Measurements from ENCODE around the gene CRACR2B. TPM values are rescaled to one million over a fixed set of nuclear protein-coding genes. Genes with fewer than 3 reads are reported as not detected.

CRACR2B gene
- total RNA-seq, 4 donors from 2014 or later: 3.3 to 4.5 (median 4.0) TPM

- Histone ChIP-seq H3K9me3 (no peaks in the 10 kb centered on the region), H3K36me3 (peaks cover 0 to 8% of the 10 kb centered on the region in 2 donors), H3K27me3 (no peaks in the 10 kb centered on the region), H3K4me3 (no peak overlapping the region), H3K4me1 (peaks cover 0 to 5% of the 10 kb centered on the region in 2 donors), H3K27ac (no peak overlapping the region)
- TF ChIP-seq POLR2A (IDR thresholded peaks at IDR 0.05): no peak
- TF ChIP-seq, protein P1, sequence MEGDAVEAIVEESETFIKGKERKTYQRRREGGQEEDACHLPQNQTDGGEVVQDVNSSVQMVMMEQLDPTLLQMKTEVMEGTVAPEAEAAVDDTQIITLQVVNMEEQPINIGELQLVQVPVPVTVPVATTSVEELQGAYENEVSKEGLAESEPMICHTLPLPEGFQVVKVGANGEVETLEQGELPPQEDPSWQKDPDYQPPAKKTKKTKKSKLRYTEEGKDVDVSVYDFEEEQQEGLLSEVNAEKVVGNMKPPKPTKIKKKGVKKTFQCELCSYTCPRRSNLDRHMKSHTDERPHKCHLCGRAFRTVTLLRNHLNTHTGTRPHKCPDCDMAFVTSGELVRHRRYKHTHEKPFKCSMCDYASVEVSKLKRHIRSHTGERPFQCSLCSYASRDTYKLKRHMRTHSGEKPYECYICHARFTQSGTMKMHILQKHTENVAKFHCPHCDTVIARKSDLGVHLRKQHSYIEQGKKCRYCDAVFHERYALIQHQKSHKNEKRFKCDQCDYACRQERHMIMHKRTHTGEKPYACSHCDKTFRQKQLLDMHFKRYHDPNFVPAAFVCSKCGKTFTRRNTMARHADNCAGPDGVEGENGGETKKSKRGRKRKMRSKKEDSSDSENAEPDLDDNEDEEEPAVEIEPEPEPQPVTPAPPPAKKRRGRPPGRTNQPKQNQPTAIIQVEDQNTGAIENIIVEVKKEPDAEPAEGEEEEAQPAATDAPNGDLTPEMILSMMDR (IDR thresholded peaks at IDR 0.05 in 4 of 5, conservative IDR thresholded peaks at IDR 0.05 in 1 of 5): no peak
- in situ Hi-C loops (cut with MboI; ENCODE audit: low sequenced_read_pairs in 4 of 4): no loop called here
- intact Hi-C loops (cut with DNase I; ENCODE audit: low total_unique reads): no loop called here
- DNase-seq (no peak), ATAC-seq (no peak)
Observed at GRCh38 chr11:863023-863909, 35.5 kb downstream of the CRACR2B start.

GRCh38 chr11:863910-864827, 36.5 kb downstream of the CRACR2B start:
- peaks cover 0 to 5% of the 10 kb centered on the region in 2 donors for H3K4me1 ChIP-seq
- intact Hi-C loops (cut with DNase I; ENCODE audit: low total_unique reads) (no loop called here), in situ Hi-C loops (cut with MboI; ENCODE audit: low sequenced_read_pairs in 4 of 4) (no loop called here)
- H3K4me3 ChIP-seq: no peak overlapping the region
- peaks cover 0 to 8% of the 10 kb centered on the region in 2 donors for H3K36me3 ChIP-seq
- H3K27ac ChIP-seq: no peak overlapping the region
- no peak for ATAC-seq
- no peak for DNase-seq
- TF ChIP-seq, protein P1 (IDR thresholded peaks at IDR 0.05 in 4 of 5, conservative IDR thresholded peaks at IDR 0.05 in 1 of 5): no peak
- TF ChIP-seq POLR2A (IDR thresholded peaks at IDR 0.05): no peak
- no peaks in the 10 kb centered on the region for H3K27me3 ChIP-seq
- H3K9me3 ChIP-seq: no peaks in the 10 kb centered on the region

GRCh38 chr11:864898-865297, 37.2 kb downstream of the CRACR2B start:
- TF ChIP-seq POLR2A (IDR thresholded peaks at IDR 0.05): no peak
- TF ChIP-seq, protein P1 (IDR thresholded peaks at IDR 0.05 in 4 of 5, conservative IDR thresholded peaks at IDR 0.05 in 1 of 5): no peak
- H3K36me3 ChIP-seq: peaks cover 0 to 8% of the 10 kb centered on the region in 2 donors
- intact Hi-C loops (cut with DNase I; ENCODE audit: low total_unique reads) (no loop called here), in situ Hi-C loops (cut with MboI; ENCODE audit: low sequenced_read_pairs in 4 of 4) (no loop called here)
- H3K27me3 ChIP-seq: no peaks in the 10 kb centered on the region
- H3K9me3 ChIP-seq: no peaks in the 10 kb centered on the region
- H3K27ac ChIP-seq: no peak overlapping the region
- no peak overlapping the region for H3K4me3 ChIP-seq
- no peak for DNase-seq
- peaks cover 0 to under 1% of the 10 kb centered on the region in 2 donors for H3K4me1 ChIP-seq
- no peak for ATAC-seq

DNA sequence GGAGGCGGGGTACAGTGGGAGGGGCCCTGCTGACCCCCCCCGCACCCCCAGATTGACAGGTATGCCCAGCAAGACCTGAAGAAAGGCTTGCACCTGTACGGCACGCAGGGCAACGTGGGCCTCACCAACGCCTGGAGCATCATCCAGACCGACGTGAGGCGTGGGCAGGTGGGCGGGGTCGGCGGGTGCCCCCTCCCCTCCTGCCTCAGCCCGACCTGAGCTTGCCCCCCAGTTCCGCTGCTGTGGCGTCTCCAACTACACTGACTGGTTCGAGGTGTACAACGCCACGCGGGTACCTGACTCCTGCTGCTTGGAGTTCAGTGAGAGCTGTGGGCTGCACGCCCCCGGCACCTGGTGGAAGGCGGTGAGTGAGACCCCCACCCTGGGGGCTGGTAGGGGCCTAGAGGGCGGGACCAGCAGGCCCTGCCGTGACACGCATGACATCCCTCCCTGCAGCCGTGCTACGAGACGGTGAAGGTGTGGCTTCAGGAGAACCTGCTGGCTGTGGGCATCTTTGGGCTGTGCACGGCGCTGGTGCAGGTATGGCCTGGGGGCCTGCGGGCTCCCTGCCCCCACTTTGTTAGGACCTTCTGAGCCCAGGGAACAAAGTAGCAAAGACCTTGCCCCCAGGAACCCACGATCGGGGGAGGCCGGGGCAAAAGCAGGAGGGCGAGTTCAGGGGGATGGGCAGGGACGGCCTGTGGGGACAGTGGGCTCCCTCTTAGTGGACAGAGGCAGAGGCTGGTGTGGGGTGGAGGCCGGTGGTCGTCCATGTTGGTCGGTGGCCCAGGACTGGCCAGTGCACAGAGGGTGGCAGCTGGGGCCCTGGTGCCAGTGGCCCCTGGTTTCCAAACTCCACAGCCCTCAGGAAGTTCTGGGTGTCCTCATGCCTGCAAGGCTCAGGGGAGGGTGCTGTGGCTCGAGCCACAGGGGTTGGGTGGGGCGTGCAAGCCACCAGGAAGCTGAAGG, 38.0 kb downstream of the CRACR2B start:
- in situ Hi-C loops (cut with MboI; ENCODE audit: low sequenced_read_pairs in 4 of 4): no loop called here
- H3K27ac ChIP-seq: no peak overlapping the region
- no peaks in the 10 kb centered on the region for H3K4me1 ChIP-seq
- H3K36me3 ChIP-seq: peaks cover 0 to 8% of the 10 kb centered on the region in 2 donors
- no peak overlapping the region for H3K4me3 ChIP-seq
- intact Hi-C loops (cut with DNase I; ENCODE audit: low total_unique reads): no loop called here
- no peaks in the 10 kb centered on the region for H3K27me3 ChIP-seq
- ATAC-seq (no peak), DNase-seq (no peak)
- TF ChIP-seq POLR2A (IDR thresholded peaks at IDR 0.05): no peak
- TF ChIP-seq, protein P1 (IDR thresholded peaks at IDR 0.05 in 4 of 5, conservative IDR thresholded peaks at IDR 0.05 in 1 of 5): no peak
- no peaks in the 10 kb centered on the region for H3K9me3 ChIP-seq
